ENCODE data around the gene PTAFR.

DNA sequence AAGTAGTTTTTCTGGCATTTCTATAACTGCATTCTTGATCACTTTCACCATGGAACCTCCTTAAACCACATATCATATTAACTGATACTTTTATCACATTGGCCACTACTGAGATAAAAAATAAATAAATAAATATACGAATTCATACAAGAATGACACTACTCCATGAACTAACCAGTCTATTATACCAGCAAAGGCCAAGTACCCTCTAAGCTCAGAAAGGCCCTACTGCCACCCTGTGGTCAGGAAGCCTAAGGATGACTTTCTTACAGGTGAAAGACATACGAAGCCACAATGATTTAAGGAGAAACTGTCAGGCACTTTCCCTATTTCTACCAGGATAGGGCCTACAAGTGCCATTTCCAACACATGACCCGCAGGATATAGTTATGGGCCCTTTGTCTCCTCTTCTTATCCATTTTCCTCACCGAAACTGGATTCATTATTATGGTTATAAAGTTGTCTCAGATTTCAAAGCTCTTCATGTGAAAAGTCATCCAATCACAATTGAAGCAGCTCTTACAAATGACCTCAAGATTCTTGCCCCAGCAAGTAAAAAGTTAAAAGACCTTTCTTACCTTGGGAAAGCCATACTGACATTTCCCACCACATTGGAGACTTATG, 32.4 kb upstream of the PTAFR start:
- TF ChIP-seq, protein P1, sequence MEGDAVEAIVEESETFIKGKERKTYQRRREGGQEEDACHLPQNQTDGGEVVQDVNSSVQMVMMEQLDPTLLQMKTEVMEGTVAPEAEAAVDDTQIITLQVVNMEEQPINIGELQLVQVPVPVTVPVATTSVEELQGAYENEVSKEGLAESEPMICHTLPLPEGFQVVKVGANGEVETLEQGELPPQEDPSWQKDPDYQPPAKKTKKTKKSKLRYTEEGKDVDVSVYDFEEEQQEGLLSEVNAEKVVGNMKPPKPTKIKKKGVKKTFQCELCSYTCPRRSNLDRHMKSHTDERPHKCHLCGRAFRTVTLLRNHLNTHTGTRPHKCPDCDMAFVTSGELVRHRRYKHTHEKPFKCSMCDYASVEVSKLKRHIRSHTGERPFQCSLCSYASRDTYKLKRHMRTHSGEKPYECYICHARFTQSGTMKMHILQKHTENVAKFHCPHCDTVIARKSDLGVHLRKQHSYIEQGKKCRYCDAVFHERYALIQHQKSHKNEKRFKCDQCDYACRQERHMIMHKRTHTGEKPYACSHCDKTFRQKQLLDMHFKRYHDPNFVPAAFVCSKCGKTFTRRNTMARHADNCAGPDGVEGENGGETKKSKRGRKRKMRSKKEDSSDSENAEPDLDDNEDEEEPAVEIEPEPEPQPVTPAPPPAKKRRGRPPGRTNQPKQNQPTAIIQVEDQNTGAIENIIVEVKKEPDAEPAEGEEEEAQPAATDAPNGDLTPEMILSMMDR (IDR thresholded peaks at IDR 0.05), result no peak
- TF ChIP-seq POLR2A (IDR thresholded peaks at IDR 0.05), result no peak

Data from lower leg skin (tissue), 3 donors.